ENCODE data around the gene GCK. TPM values are rescaled to one million over a fixed set of nuclear protein-coding genes. Genes with fewer than 3 reads are reported as not detected.
A peak's percentile ranks its signal among the peaks of the same experiment; 100 is the strongest.

Gene GCK
- total and polyA plus RNA-seq, 2 of the 13 experiments (the other 11 are each of a cell fraction or from before 2014, with no cell fraction given), result not detected

- in situ Hi-C loops (cut with HindIII; ENCODE audit: extremely low pct_ligation_motif_present, low pct_unique_long_range_greater_than_20kb), result no loop called here
- TF ChIP-seq NCOA2 (CRISPR knock-in tag; IDR thresholded peaks at IDR 0.05), result no peak
- no peak for TF ChIP-seq ADNP (CRISPR knock-in tag; IDR thresholded peaks at IDR 0.05)
- TF ChIP-seq ZNF816 (CRISPR knock-in tag; IDR thresholded peaks at IDR 0.05; ENCODE audit: borderline replicate concordance), result no peak
- no peak for TF ChIP-seq NFAT5 (CRISPR knock-in tag; IDR thresholded peaks at IDR 0.05)
- peak; percentile 22 for TF ChIP-seq AGO2 (optimal IDR thresholded peaks at IDR 0.05; ENCODE audit: low read depth, low read length)
- no peak for ATAC-seq
Observed at GRCh38 chr7:44215531-44215930, 26.3 kb upstream of the GCK start.

More at GRCh38 chr7:44215531-44215930, 26.3 kb upstream of the GCK start:
- DNase-seq (ENCODE audit: low spot score) (no peak), FAIRE-seq (no peak)
- Histone ChIP-seq H2AFZ (ENCODE audit: low read length) (no peak overlapping the region), H3K4me3 (replicated peaks in 1 of 3; ENCODE audit: insufficient read depth in 1 of 3, low read depth in 2 of 3, low read length in 3 of 3) (no peak overlapping the region), H3K9ac (ENCODE audit: insufficient read depth, low read depth, low read length) (no peak overlapping the region), H3K9me3 (ENCODE audit: low read length) (no peaks in the 10 kb centered on the region), H3K4me1 (ENCODE audit: insufficient read depth, low read length) (peaks cover 26% of the 10 kb centered on the region), H4K20me1 (ENCODE audit: insufficient read depth, low read length) (no peaks in the 10 kb centered on the region), H3K4me2 (ENCODE audit: low read depth, low read length) (no peak overlapping the region), H3K27me3 (ENCODE audit: control insufficient read depth in 1 of 2, insufficient read depth in 2 of 2, low read length in 2 of 2) (peaks cover 1 to 3% of the 10 kb centered on the region in 2 experiments; a peak in 1 of 5 replicates), H3K27ac (ENCODE audit: extremely low read length, insufficient read depth, low read length) (no peak overlapping the region), H3K79me2 (ENCODE audit: insufficient read depth, low read length) (no peaks in the 10 kb centered on the region), H3K36me3 (replicated peaks in 1 of 2; ENCODE audit: control insufficient read depth in 1 of 2, insufficient read depth in 2 of 2, low read length in 2 of 2) (peaks cover 3 to 21% of the 10 kb centered on the region in 2 experiments; a peak in 4 of 5 replicates)
- no TSS peak for BruUV-seq (replicated peaks)
- no CpG with 5 or more reads among the region's 7 CpGs for WGBS (ENCODE audit: low lambda C conversion rate)
- ChIA-PET CTCF (ENCODE audit: low intra/inter-chr PET ratio, low total read pairs) (no interaction called here), POLR2A (no interaction called here)
- intact Hi-C loops (cut with micrococcal nuclease; ENCODE audit: unreplicated experiment), result no loop called here

Data from HepG2 (cell line).